HG03520 (cell line): ENCODE measurements around the gene GXYLT2.

Experiments used
- ATAC-seq: cut with Tn5 transposase; IDR thresholded peaks from one replicate; pipeline ENCODE4 v1.9.1; 2021; ENCODE audit warnings: mild to moderate bottlenecking, moderate library complexity; ENCODE audit not compliant: unreplicated experiment

Gene GXYLT2

GRCh38 chr3:72930754-72931153, 42.9 kb downstream of the GXYLT2 start:
- no peak for ATAC-seq

DNA sequence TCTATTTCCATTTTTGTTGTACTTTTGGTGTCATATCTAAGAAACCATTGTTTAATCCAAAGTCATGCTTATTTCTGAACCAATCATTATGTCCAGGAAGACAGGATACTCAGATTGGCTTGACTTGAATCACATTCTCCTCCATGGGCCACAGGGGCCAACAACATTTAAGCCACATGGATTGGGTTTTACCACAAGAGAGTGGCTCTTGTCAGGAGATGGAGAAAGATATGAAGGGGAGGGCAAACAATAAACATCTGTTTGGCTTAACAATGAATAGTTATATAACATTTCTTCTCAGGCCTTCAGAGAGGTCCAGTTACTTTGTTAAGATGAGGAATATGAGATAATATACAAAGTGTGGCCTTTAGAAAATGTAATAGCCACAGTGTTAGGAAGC, 44.6 kb downstream of the GXYLT2 start:
- no peak for ATAC-seq

- ATAC-seq = peak; percentile 89
Measured at GRCh38 chr3:72938471-72939265, 50.8 kb downstream of the GXYLT2 start.

DNA sequence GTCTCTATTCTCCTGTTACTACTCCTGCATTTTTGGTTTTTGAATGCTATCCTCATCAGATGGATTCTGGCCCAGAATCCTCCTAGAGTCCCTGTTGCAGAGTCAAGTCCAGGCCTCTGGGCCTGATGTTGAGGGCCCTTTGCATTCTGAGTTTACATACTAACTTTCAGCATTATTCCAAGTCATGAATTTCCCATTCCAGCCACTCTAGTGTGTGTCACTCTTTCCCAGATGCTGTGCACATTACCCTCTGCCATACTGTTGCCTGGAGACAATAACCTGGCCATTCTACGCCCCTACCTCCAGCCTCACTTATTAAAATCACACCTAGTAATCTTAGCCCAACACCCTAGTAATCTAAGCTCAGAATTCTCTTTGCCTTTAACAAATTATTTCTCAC, 53.4 kb downstream of the GXYLT2 start:
- no peak for ATAC-seq

GRCh38 chr3:72942427-72942826, 54.6 kb downstream of the GXYLT2 start:
- no peak for ATAC-seq

- ATAC-seq = no peak
Measured at GRCh38 chr3:72944696-72945095, 56.9 kb downstream of the GXYLT2 start.

- no peak for ATAC-seq
Measured at GRCh38 chr3:72947715-72948490, 60.1 kb downstream of the GXYLT2 start.

- no peak for ATAC-seq
Measured at GRCh38 chr3:72949016-72949415, 61.2 kb downstream of the GXYLT2 start.

- ATAC-seq = peak; percentile 58
Measured at GRCh38 chr3:72950372-72950771, 62.5 kb downstream of the GXYLT2 start.

DNA sequence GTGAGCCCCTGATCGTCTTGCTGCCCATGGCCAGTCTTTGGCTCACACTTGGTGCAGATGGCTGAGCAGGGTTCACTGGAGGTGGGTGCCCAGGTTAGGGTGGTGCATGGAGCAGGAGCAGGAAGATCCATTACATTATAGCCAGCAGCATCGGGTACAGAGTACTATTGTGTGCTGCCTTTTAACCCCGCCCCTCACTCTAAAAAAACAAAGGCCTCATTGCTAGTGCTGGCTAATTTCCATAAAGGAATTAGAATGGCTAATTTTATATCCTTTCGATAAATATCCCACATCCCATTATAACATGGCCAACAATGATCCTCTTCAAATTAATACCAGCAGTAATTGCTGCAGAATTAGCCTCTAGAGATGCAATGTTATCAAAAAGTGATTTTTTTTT, 63.0 kb downstream of the GXYLT2 start:
- no peak for ATAC-seq

GRCh38 chr3:72951259-72951722, 63.4 kb downstream of the GXYLT2 start:
- ATAC-seq = peak; percentile 52

- ATAC-seq = no peak
Measured at GRCh38 chr3:72953325-72953956, 65.6 kb downstream of the GXYLT2 start.

- no peak for ATAC-seq
Measured at GRCh38 chr3:72957297-72957696, 69.5 kb downstream of the GXYLT2 start.

DNA sequence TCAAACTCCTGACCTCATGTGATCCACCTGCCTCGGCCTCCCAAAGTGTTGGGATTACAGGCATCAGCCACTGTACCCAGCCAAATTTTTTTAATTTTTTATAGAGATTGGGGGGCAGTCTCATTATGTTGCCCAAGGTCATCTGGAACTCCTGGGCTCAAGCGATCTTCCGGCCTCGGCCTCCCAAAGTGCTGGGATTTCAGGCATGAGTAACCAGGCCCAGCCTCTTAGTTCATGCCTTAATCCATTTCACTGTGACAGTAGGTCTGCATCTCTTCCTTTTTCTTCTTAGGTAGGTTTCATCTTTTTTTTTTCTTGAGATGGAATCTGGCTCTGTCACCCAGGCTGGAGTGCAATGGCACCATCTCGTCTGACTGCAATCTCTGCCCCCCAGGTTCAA, 71.5 kb downstream of the GXYLT2 start:
- ATAC-seq = no peak

DNA sequence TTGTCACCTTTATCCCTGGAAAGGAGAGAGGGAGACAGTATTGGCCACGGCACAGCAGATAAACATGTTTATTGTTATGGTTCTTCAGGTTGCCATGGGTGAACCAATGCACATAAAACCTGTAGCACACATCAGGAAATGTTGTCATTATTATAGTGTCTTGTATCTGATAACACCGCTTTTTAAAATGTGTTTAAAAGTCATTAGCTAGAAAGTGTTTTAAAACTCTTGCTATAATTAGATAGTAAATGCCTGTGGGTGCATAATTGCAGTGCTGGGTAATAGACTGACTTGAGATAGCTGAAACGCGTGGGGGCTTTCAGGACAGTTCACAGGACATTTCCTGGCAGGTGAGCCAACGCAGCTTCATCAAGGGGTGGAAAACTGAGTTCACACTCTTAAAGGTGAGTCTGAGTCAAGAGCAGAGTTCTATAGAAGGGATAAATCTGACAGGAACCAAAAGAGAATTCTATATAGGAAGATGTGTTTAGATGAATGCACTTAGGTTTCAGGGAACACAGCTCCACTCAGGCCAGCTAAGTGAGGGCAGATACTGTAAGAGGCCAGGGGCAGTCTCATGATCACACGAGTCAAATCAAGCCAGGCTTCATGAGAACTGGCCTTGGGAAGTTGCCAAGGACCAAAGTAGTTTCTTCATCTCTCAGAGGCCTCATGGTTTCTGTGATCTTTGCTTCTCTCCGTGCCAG, 73.1 kb downstream of the GXYLT2 start:
- no peak for ATAC-seq

- no peak for ATAC-seq
Measured at GRCh38 chr3:72961752-72962151, 73.9 kb downstream of the GXYLT2 start.

- ATAC-seq = no peak
Measured at GRCh38 chr3:72962317-72962716, 74.5 kb downstream of the GXYLT2 start.

DNA sequence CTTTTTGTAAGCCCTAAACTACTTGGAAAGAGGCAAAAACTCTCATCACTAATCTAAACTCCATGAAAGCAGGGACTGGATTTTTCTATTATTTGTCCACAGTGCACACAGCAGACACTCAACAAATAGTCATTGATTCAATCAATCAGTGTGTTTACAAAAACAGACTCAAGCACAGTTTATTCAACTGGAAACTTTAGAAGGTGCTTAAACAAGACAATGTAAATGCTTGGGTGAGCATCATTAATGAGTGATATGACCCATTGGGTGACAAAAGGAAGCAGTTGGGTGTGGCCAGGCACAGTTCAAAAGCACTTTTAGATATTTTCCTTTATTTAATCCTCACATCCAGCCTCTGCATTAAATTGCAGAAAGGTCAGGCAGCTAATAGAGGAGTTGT, 76.8 kb downstream of the GXYLT2 start:
- ATAC-seq = no peak

- no peak for ATAC-seq
Measured at GRCh38 chr3:72968266-72968664, 80.4 kb downstream of the GXYLT2 start.

- ATAC-seq = no peak
Measured at GRCh38 chr3:72969766-72970165, 81.9 kb downstream of the GXYLT2 start.

GRCh38 chr3:72970942-72971341, 83.1 kb downstream of the GXYLT2 start:
- ATAC-seq = no peak
